Thoracic aorta (tissue), 2 donors: ENCODE measurements around the gene TMEM140. TPM values are rescaled to one million over a fixed set of nuclear protein-coding genes. Genes with fewer than 3 reads are reported as not detected.
"Not testable (repeated sequence)": the region's sequence is repeated elsewhere in the genome, so short reads cannot be mapped to it uniquely, and the experiment has no call there.

Experiments
- ATAC-seq: fragments of 150-250 bp; one replicate; pipeline ENCODE4 v1.8.0; 2017; ENCODE audit warnings: low read depth; ENCODE audit not compliant: insufficient number of reproducible peaks, low FRiP score
- DNase-seq: peaks from one replicate; pipeline ENCODE4 v3.0.0-alpha.2; 2020; ENCODE audit warnings: low spot score
- H3K27ac ChIP-seq, 2 donors: fragments of 200-600 bp; sonication (generic); 1 replicate in 1 of 2; 2 replicates in 1 of 2; pipeline ENCODE4 v1.5.1; 2016; ENCODE audit warnings: mild to moderate bottlenecking in 2 of 2, moderate library complexity in 2 of 2
- H3K27me3 ChIP-seq: fragments of 200-600 bp; sonication (generic); replicated peaks from 2 replicates; pipeline ENCODE4 v1.6.0; 2016; ENCODE audit warnings: mild to moderate bottlenecking; ENCODE audit not compliant: insufficient read depth
- H3K36me3 ChIP-seq: fragments of 200-600 bp; sonication (generic); one replicate; pipeline ENCODE4 v1.5.1; 2016
- H3K4me1 ChIP-seq, 2 donors: fragments of 200-600 bp; sonication (generic); 1 replicate in 1 of 2; 2 replicates in 1 of 2; pipeline versions ENCODE4 v1.5.1 to v1.6.0; 2016; ENCODE audit warnings: low read depth in 2 of 2, mild to moderate bottlenecking in 1 of 2; ENCODE audit not compliant: control insufficient read depth in 1 of 2
- H3K4me3 ChIP-seq: fragments of 200-600 bp; sonication (generic); 2 replicates; pipeline ENCODE4 v1.5.1; 2016; ENCODE audit warnings: mild to moderate bottlenecking
- H3K9me3 ChIP-seq: fragments of 200-600 bp; sonication (generic); 2 replicates; pipeline ENCODE4 v1.5.1; 2016
- total RNA-seq, 2 donors: library from RNA; depleted of rRNA; stranded (reverse); fragments of >200 nt; gene quantifications; one replicate each; pipeline versions ENCODE4 v1.1.0 to v1.2.3, GENCODE V29; 2016
- TF ChIP-seq, protein P1 (sequence below): fragments of 200-600 bp; sonication (generic); IDR thresholded peaks from one replicate; pipeline ENCODE4 v1.5.1; 2019; ENCODE audit warnings: antibody characterized with exemption

TMEM140 gene
- total RNA-seq, 2 donors from 2014 or later, result 20.6 to 27.6 TPM

DNA sequence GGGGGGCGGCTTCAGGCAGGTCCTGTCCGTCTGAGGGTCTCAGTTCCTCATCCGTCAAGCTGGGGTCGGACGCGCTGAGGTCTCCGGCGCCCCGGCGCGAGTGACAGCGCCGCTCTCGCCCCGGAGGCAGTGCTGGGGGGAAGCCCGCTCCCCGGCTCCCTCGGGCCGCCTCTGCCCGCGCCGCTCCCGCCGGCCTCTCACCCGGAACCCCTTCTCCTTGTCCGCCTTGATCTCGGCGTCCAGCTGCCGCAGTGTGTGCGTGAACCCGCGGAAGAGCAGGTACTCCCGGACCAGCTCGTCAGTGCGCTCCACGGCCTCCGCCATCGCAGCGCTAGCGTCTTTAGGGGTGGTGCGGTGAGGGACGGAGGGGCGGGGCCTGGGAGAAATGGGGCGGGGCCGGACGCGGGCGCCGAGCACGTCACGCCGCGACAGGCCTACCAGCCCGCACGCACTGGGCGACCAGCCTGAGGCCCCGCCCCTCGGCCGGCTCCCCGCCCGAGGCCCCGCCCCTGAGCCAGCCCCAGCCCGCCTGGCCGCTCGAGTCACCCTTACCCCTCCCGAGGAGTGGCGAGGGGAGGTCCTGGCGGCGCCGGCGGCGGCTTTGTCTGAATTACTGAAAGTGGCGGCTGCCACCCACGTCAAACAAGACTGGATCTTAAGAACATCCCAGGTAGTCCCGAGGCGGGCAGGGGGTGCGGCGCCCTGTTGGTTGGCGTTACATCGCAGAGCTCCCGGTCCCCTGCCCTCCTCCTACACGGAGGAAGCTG lies 63.5 kb downstream of the TMEM140 start, which contains the start of gene WDR91:
Gene WDR91, minus strand, starts transcription at position 348 of the 767 bp plus-strand sequence. Its CDS starts 24 bp downstream, at position 324.
- Histone ChIP-seq H3K4me3 (peak within 1 kb of the TSS; percentile 89), H3K9me3 (no peaks in the 10 kb centered on the region), H3K27me3 (no peaks in the 10 kb centered on the region), H3K36me3 (no peaks in the 10 kb centered on the region), H3K4me1 (peaks cover 12 to 43% of the 10 kb centered on the region in 2 donors), H3K27ac (peak within 1 kb of the TSS; percentile 94 to 96)
- peak; percentile 78 for DNase-seq
- TF ChIP-seq, protein P1, sequence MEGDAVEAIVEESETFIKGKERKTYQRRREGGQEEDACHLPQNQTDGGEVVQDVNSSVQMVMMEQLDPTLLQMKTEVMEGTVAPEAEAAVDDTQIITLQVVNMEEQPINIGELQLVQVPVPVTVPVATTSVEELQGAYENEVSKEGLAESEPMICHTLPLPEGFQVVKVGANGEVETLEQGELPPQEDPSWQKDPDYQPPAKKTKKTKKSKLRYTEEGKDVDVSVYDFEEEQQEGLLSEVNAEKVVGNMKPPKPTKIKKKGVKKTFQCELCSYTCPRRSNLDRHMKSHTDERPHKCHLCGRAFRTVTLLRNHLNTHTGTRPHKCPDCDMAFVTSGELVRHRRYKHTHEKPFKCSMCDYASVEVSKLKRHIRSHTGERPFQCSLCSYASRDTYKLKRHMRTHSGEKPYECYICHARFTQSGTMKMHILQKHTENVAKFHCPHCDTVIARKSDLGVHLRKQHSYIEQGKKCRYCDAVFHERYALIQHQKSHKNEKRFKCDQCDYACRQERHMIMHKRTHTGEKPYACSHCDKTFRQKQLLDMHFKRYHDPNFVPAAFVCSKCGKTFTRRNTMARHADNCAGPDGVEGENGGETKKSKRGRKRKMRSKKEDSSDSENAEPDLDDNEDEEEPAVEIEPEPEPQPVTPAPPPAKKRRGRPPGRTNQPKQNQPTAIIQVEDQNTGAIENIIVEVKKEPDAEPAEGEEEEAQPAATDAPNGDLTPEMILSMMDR, result peak; percentile 18
- peak; percentile 85 for ATAC-seq

DNA sequence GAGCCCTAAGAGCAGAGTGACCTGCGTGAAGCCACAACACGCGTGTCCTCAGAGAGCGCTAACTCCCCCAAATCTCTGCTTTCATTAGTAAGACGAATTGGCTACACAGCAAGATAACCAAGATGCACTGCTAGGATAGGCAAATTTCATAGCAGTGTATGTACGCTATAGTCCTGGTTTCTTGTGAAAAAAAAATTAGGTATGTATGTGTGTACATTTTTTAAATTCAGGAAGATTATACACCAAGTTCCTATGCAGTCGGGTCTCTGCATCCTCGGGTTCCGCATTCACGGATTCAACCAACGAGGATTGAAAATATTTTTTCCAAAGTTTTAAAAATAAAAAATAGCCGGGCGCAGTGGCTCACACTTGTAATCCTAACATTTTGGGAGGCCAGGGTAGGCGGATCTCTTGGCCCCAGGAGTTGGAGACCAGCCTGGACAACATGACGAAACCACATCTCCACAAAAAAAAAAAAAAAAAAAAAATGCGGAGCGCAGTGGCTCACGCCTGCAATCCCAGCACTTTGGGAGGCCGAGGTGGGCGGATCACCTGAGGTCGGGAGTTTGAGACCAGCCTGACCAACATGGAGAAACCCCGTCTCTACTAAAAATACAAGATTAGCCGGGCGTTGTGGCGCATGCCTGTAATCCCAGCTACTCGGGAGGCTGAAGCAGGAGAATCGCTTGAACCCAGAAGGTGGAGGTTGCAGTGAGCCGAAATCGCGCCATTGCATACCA lies 64.2 kb downstream of the TMEM140 start:
- peak overlapping the region; percentile 89 to 94 for H3K27ac ChIP-seq
- DNase-seq, H3K36me3 ChIP-seq, H3K9me3 ChIP-seq, H3K27me3 ChIP-seq: not testable (repeated sequence)
- peak overlapping the region; percentile 89 for H3K4me3 ChIP-seq
- peak; percentile 16 for ATAC-seq
- H3K4me1 ChIP-seq, result peaks cover 12 to 39% of the 10 kb centered on the region in 2 donors

DNA sequence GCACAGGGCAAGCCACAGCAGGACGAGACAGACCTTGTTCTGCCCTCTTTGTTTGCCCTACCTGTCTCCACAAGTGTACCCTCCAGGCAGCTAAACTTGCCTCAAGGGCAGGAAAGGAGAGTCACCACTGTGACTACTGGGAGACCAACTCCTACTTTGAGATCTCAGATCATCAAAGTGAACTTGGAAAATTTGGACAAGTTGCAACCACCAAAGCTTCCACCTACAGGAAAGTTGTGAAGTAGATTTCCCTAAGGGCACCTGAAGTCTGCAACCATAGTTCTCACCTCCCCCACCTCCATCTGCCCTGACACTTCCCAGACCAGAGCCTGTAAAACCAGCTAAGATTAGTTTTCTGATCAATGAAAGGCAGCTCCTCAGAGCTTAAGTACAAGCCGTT lies 66.0 kb downstream of the TMEM140 start:
- peaks cover 0 to 24% of the 10 kb centered on the region in 2 donors for H3K4me1 ChIP-seq
- ATAC-seq (no peak), DNase-seq (no peak)
- no peaks in the 10 kb centered on the region for H3K27me3 ChIP-seq
- TF ChIP-seq, protein P1, result no peak
- no peak overlapping the region for H3K27ac ChIP-seq
- H3K4me3 ChIP-seq, result no peak overlapping the region
- no peaks in the 10 kb centered on the region for H3K9me3 ChIP-seq
- H3K36me3 ChIP-seq, result no peaks in the 10 kb centered on the region

DNA sequence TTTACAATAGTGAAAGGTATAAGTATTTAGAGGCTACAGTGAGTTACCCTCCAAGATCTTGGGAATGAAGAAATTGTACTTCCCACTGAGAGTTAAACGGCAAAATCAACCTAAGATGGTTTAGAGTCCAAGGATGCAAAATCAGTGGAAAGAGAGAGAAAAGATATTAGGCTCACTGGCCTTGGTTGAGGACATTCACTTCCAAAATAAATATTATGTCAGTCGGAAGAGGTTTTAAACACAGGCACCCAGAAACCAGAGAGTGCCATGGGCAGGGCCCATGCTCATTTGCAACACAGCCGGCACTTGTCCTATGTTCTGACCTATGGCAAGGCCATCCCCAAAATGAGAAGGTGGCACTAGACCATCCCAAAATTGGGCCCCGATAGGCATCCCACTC lies 67.3 kb downstream of the TMEM140 start:
- H3K27me3 ChIP-seq, result no peaks in the 10 kb centered on the region
- H3K4me3 ChIP-seq, result no peak overlapping the region
- DNase-seq (no peak), ATAC-seq (no peak)
- no peak overlapping the region for H3K27ac ChIP-seq
- TF ChIP-seq, protein P1, result no peak
- no peaks in the 10 kb centered on the region for H3K9me3 ChIP-seq
- H3K4me1 ChIP-seq, result peaks cover 0 to 10% of the 10 kb centered on the region in 2 donors
- H3K36me3 ChIP-seq, result no peaks in the 10 kb centered on the region

DNA sequence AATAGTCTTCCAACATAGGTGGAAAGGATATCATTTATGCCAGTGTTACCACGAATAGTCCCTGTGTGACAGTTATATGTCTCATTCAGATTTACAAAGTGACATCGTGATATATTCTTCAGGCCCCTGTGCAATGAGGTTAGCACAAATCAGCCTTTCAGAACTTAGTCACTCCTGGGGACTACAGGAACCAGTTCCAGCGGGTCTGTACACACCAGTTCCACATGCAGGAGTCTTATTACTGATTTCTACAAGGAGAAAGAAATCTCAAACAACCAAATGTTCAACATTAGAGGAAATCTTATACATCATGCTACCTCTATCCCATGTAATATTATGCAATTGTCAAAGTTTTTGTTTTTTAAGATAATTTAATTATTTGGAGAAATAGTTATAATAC lies 67.8 kb downstream of the TMEM140 start:
- Histone ChIP-seq H3K36me3 (no peaks in the 10 kb centered on the region), H3K27me3 (no peaks in the 10 kb centered on the region), H3K27ac (no peak overlapping the region), H3K9me3 (no peaks in the 10 kb centered on the region), H3K4me3 (no peak overlapping the region), H3K4me1 (peaks cover 0 to 6% of the 10 kb centered on the region in 2 donors)
- DNase-seq (no peak), ATAC-seq (no peak)
- TF ChIP-seq, protein P1, result no peak

Other genes with a start within 250 kb of the TMEM140 start
- gene AGBL3, start 161.6 kb upstream of the TMEM140 start, total RNA-seq, result under 1 TPM; 0.28 to 0.54 TPM
- gene CYREN, start 22.6 kb downstream of the TMEM140 start, total RNA-seq, result 10 to 100 TPM; 37.6 to 54.1 TPM
- gene WDR91, start 63.5 kb downstream of the TMEM140 start, total RNA-seq, result 10 to 100 TPM; 36.2 to 78.3 TPM
- gene STRA8, start 85.8 kb downstream of the TMEM140 start, total RNA-seq, result not detected